DMS153 treated with DMSO at 0.1 percent for 48 hours (cell line): ENCODE results near the gene KRTAP5-6.

Experiments
- DNase-seq: peaks from one replicate; lab custom pipeline; 2025; ENCODE audit not compliant: unreplicated experiment; lab: John Stamatoyannopoulos, UW

KRTAP5-6 gene

GRCh38 chr11:1746511-1746931 lies 49.5 kb downstream of the KRTAP5-6 start:
- no peak for DNase-seq

- no peak for DNase-seq
Observed at GRCh38 chr11:1746956-1747752, 50.2 kb downstream of the KRTAP5-6 start.
